ENCODE data around the gene MT1E. TPM values are rescaled to one million over a fixed set of nuclear protein-coding genes. Genes with fewer than 3 reads are reported as not detected.
A peak's percentile ranks its signal among the peaks of the same experiment; 100 is the strongest.

MT1E gene
- total and polyA plus RNA-seq, 12 donors: 105 to 1,395 (median 413) TPM

DNA sequence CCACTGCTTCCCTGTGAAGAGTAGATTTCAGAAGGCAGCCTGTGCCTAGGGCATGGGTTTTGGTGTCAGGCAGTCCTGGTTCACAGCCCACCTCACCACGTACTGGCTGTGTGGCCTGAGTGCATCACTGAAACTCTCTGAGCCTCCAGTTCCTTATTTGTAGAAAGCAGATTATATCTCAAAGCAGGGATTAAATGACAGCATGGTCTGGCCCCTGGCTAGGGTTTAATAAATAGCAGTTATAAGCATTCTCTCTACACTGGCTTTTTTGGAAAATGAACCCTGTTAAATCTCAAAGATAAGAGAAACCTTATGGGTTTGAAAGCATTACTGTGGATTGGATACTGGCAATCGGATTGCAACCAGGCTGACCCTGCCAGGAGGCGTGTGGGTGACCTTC lies 4.0 kb downstream of the MT1E start:
- intact Hi-C loops (cut with DNase I): no loop called here
- no peak for TF ChIP-seq POLR2A (IDR thresholded peaks at IDR 0.05)
- TF ChIP-seq, protein P1, sequence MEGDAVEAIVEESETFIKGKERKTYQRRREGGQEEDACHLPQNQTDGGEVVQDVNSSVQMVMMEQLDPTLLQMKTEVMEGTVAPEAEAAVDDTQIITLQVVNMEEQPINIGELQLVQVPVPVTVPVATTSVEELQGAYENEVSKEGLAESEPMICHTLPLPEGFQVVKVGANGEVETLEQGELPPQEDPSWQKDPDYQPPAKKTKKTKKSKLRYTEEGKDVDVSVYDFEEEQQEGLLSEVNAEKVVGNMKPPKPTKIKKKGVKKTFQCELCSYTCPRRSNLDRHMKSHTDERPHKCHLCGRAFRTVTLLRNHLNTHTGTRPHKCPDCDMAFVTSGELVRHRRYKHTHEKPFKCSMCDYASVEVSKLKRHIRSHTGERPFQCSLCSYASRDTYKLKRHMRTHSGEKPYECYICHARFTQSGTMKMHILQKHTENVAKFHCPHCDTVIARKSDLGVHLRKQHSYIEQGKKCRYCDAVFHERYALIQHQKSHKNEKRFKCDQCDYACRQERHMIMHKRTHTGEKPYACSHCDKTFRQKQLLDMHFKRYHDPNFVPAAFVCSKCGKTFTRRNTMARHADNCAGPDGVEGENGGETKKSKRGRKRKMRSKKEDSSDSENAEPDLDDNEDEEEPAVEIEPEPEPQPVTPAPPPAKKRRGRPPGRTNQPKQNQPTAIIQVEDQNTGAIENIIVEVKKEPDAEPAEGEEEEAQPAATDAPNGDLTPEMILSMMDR (IDR thresholded peaks at IDR 0.05): no peak
- Histone ChIP-seq H3K9me3 (replicated peaks in 1 of 3) (no peaks in the 10 kb centered on the region), H3K4me1 (replicated peaks in 1 of 2) (peaks cover 13 to 20% of the 10 kb centered on the region in 2 donors), H3K4me3 (no peak overlapping the region), H3K27ac (peak overlapping the region in 3 of 5 donors; percentile 32 to 48 (median 38)), H3K36me3 (replicated peaks in 1 of 2) (no peaks in the 10 kb centered on the region), H3K27me3 (no peaks in the 10 kb centered on the region)
- WGBS, 4 donors: 56 to 59% (median 57%) methylated on average over 3 of the region's 3 CpGs
- no peak for DNase-seq

DNA sequence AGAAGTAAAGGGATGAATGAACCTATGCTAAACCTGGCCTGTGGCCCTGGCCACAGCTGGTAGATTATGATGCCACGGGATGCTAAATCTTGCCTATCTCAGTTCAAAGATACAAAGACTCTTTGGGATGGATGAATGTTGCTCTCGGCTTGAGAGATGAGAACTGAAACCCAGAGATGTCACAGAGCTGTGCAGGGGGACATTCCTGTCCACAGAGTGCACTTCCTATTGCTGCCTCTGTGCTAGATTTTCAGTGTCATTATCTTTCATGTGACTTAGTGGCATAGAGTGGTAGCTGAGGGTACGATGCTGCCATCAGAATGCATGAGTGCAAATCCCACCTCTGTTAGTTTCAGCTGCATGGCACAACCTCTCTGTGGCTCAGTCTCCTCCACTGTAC lies 4.6 kb downstream of the MT1E start:
- DNase-seq: no peak
- intact Hi-C loops (cut with DNase I): no loop called here
- peak overlapping the region in 3 of 5 donors; percentile 32 to 48 (median 38) for H3K27ac ChIP-seq
- peaks cover 2% of the 10 kb centered on the region for H3K27me3 ChIP-seq
- peaks cover 13 to 23% of the 10 kb centered on the region in 2 donors for H3K4me1 ChIP-seq (replicated peaks in 1 of 2)
- 62 to 74% (median 66%) methylated on average over 3 of the region's 3 CpGs for WGBS, 4 donors
- TF ChIP-seq, protein P1 (IDR thresholded peaks at IDR 0.05): no peak
- TF ChIP-seq POLR2A (IDR thresholded peaks at IDR 0.05): no peak
- no peaks in the 10 kb centered on the region for H3K36me3 ChIP-seq (replicated peaks in 1 of 2)
- no peak overlapping the region for H3K4me3 ChIP-seq
- H3K9me3 ChIP-seq (replicated peaks in 1 of 3): no peaks in the 10 kb centered on the region

DNA sequence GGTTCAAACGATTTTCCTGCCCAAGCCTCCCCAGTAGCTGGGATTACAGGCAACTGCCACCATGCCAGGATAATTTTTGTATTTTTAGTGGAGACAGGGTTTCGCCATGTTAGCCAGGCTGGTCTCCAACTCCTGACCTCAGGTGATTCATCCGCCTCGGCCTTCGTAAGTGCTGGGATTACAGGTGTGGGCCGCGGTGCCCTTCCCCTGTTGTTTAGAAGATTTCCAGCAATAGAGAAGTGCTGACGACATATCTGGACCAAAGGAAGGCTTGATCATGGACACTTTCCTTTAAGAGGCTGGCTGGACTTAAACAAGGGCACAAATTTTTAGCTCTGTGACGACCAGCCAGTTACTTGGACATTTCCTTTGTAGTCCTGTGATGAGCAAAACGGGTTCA lies 5.6 kb downstream of the MT1E start:
- Histone ChIP-seq H3K9me3 (replicated peaks in 1 of 3) (no peaks in the 10 kb centered on the region), H3K4me3 (no peak overlapping the region), H3K27ac (peak overlapping the region in 1 of 5 donors; percentile 83), H3K4me1 (replicated peaks in 1 of 2) (peaks cover 11 to 25% of the 10 kb centered on the region in 2 donors), H3K27me3 (peaks cover 7% of the 10 kb centered on the region), H3K36me3 (replicated peaks in 1 of 2) (no peaks in the 10 kb centered on the region)
- 84 to 94% (median 87%) methylated on average over 8 to 10 of the region's 10 CpGs for WGBS, 4 donors
- no peak for DNase-seq
- TF ChIP-seq, protein P1 (IDR thresholded peaks at IDR 0.05): no peak
- no peak for TF ChIP-seq POLR2A (IDR thresholded peaks at IDR 0.05)
- intact Hi-C loops (cut with DNase I): no loop called here

DNA sequence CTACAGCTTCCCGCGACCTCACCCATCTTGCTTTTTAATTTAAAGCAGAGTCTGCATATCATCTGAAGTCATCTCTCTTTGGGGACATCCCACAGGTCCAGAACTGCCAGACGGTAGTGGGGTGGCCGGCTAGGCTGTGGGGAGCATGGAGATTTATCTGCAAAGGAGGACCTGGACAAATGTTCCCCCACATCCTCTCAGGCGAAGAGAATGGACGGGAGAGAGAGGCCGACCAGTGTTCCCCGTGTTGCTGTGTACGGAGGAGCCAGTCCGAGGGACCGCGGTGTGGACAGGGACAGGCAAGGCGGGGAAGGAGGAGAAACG lies 6.2 kb downstream of the MT1E start:
- intact Hi-C loops (cut with DNase I): no loop called here
- H3K36me3 ChIP-seq (replicated peaks in 1 of 2): no peaks in the 10 kb centered on the region
- H3K4me1 ChIP-seq (replicated peaks in 1 of 2): peaks cover 5 to 19% of the 10 kb centered on the region in 2 donors
- H3K27me3 ChIP-seq: peaks cover 7% of the 10 kb centered on the region
- no peaks in the 10 kb centered on the region for H3K9me3 ChIP-seq (replicated peaks in 1 of 3)
- H3K27ac ChIP-seq: peak overlapping the region in 3 of 5 donors; percentile 47 to 83 (median 67)
- H3K4me3 ChIP-seq: peak overlapping the region in 2 of 4 donors; percentile 32 to 53
- DNase-seq: no peak
- WGBS, 4 donors: 37 to 58% (median 43%) methylated on average over 7 to 14 of the region's 14 CpGs
- TF ChIP-seq, protein P1 (IDR thresholded peaks at IDR 0.05): no peak
- TF ChIP-seq POLR2A (IDR thresholded peaks at IDR 0.05): no peak

All from adrenal gland (tissue), 12 donors.